Endothelial cell of umbilical vein (primary cell): Measurements from ENCODE around the gene ZMIZ1. TPM values are rescaled to one million over a fixed set of nuclear protein-coding genes. Genes with fewer than 3 reads are reported as not detected.
A peak's percentile ranks its signal among the peaks of the same experiment; 100 is the strongest.

ENCODE experiments used
- BruUV-seq: library from RNA; stranded (reverse); fragments of 400-500 nt; replicated peaks from 2 replicates; lab custom pipeline; 2021; lab: Mats Ljungman, UMichigan
- CTCF ChIA-PET: fragments of 300-600, 350-600 bp; sonication (Branson Sonifier 250); formaldehyde crosslinking; loops from one replicate; lab custom pipeline; 2021; ENCODE audit warnings: antibody characterized with exemption, inconsistent platforms; lab: Charles Lee
- POLR2A ChIA-PET: fragments of 300-600, 350-600 bp; sonication (Branson Sonifier 250); formaldehyde crosslinking; loops from one replicate; lab custom pipeline; 2021; ENCODE audit warnings: antibody characterized with exemption, inconsistent platforms; lab: Charles Lee
- DNase-seq: peaks from one replicate; pipeline ENCODE4 v3.0.0-alpha.2; 2011; ENCODE audit warnings: low read depth, low spot score
- FAIRE-seq: peaks from 2 replicates; lab custom pipeline; 2011; peaks lifted over from hg19 to GRCh38; lab: Jason Lieb, UNC
- H2AFZ ChIP-seq: 2 replicates; pipeline ENCODE4 v1.6.0; 2012; ENCODE audit warnings: low read depth, low read length, control low read depth, inconsistent platforms
- H3K27ac ChIP-seq: 2 replicates; pipeline ENCODE4 v1.5.1; 2011; ENCODE audit warnings: low read depth, mild to moderate bottlenecking, control low read depth, low read length, moderate library complexity; ENCODE audit not compliant: insufficient read depth
- H3K27me3 ChIP-seq, 2 experiments: 2 replicates each; pipeline versions ENCODE4 v1.6.0 to v1.6.1; 2011; ENCODE audit warnings: low read length in 2 of 2, mixed read lengths in 1 of 2; ENCODE audit not compliant: control insufficient read depth in 2 of 2, insufficient read depth in 2 of 2
- H3K36me3 ChIP-seq, 2 experiments: 2 replicates in 1 of 2; 3 replicates in 1 of 2; pipeline ENCODE4 v1.5.1; 2011; ENCODE audit warnings: low read length in 2 of 2, mild to moderate bottlenecking in 1 of 2, moderate library complexity in 1 of 2; ENCODE audit not compliant: control insufficient read depth in 2 of 2, insufficient read depth in 2 of 2; ENCODE audit errors: extremely low read depth in 1 of 2
- H3K4me1 ChIP-seq: 3 replicates; pipeline ENCODE4 v1.5.1; 2011; ENCODE audit warnings: mild to moderate bottlenecking, low read length; ENCODE audit not compliant: control insufficient read depth, insufficient read depth; ENCODE audit errors: extremely low read depth
- H3K4me2 ChIP-seq: 2 replicates; pipeline ENCODE4 v1.6.1; 2011; ENCODE audit warnings: low read length, control low read depth, mixed read lengths; ENCODE audit not compliant: insufficient read depth
- H3K4me3 ChIP-seq, 3 experiments: fragments of 200-600 bp in 1 of 3; sonication (generic), shearing (Covaris generic) in 1 of 3; replicated peaks in 1 of 3; 2 replicates each; pipeline ENCODE4 v1.5.1; 2011 to 2016; ENCODE audit warnings: control low read depth in 3 of 3, low read length in 3 of 3, mild to moderate bottlenecking in 2 of 3, inconsistent platforms in 1 of 3, low read depth in 1 of 3, moderate library complexity in 1 of 3; ENCODE audit not compliant: insufficient read depth in 1 of 3
- H3K79me2 ChIP-seq: 2 replicates; pipeline ENCODE4 v1.6.0; 2012; ENCODE audit warnings: low read length, inconsistent platforms; ENCODE audit not compliant: control insufficient read depth, insufficient read depth
- H3K9ac ChIP-seq: replicated peaks from 2 replicates; pipeline ENCODE3; 2011; ENCODE audit warnings: low read length, control low read depth; ENCODE audit not compliant: insufficient read depth; ENCODE audit errors: extremely low read depth
- H3K9me1 ChIP-seq: replicated peaks from 3 replicates; pipeline ENCODE4 v1.6.0; 2011; ENCODE audit warnings: mild to moderate bottlenecking, low read length; ENCODE audit not compliant: control insufficient read depth, insufficient read depth; ENCODE audit errors: extremely low read depth
- H3K9me3 ChIP-seq: replicated peaks from 2 replicates; pipeline ENCODE4 v1.5.1; 2012; ENCODE audit warnings: low read length, inconsistent platforms; ENCODE audit not compliant: control insufficient read depth, insufficient read depth
- H4K20me1 ChIP-seq: replicated peaks from 2 replicates; pipeline ENCODE3; 2011; ENCODE audit warnings: mild to moderate bottlenecking, low read length; ENCODE audit not compliant: control insufficient read depth, insufficient read depth; ENCODE audit errors: extremely low read depth
- EZH2 ChIP-seq: IDR thresholded peaks from 2 replicates; pipeline ENCODE4 v1.6.1; 2012; ENCODE audit warnings: borderline replicate concordance, low read depth, mild to moderate bottlenecking, moderate library complexity, low read length, inconsistent platforms; ENCODE audit not compliant: severe bottlenecking
- FOS ChIP-seq: IDR thresholded peaks from 2 replicates; pipeline ENCODE4 v1.6.1; 2011; ENCODE audit warnings: mild to moderate bottlenecking, low read length, moderate library complexity, borderline replicate concordance; ENCODE audit not compliant: insufficient read depth
- GATA2 ChIP-seq: IDR thresholded peaks from 2 replicates; pipeline ENCODE4 v1.7.0; 2011; ENCODE audit warnings: low read depth, mild to moderate bottlenecking, moderate library complexity, mixed read lengths, low read length; ENCODE audit not compliant: insufficient read length, insufficient read depth
- JUN ChIP-seq: IDR thresholded peaks from 2 replicates; pipeline ENCODE4 v1.6.1; 2011; ENCODE audit warnings: borderline replicate concordance, low read depth; ENCODE audit not compliant: insufficient read length, insufficient read depth
- MYC ChIP-seq: IDR thresholded peaks from one replicate; pipeline ENCODE4 v1.6.1; 2011; ENCODE audit warnings: mild to moderate bottlenecking, low read depth, low read length
- POLR2A ChIP-seq: IDR thresholded peaks from 2 replicates; pipeline ENCODE4 v1.6.1; 2012; ENCODE audit warnings: low read depth, mild to moderate bottlenecking, control low read depth, low read length
- POLR2AphosphoS5 ChIP-seq: IDR thresholded peaks from 2 replicates; pipeline ENCODE4 v1.6.1; 2012; ENCODE audit warnings: low read depth, mild to moderate bottlenecking, control low read depth, low read length, moderate library complexity; ENCODE audit not compliant: insufficient read depth
- dilution Hi-C: fragments of 300-500 bp; cut with MboI; formaldehyde crosslinking; loops from one replicate; pipeline ENCODE4 v1.15.0; 2019; ENCODE audit warnings: low sequenced_read_pairs; ENCODE audit not compliant: extremely low pct_ligation_motif_present
- intact Hi-C: fragments of 100-400 bp; cut with micrococcal nuclease; formaldehyde crosslinking; loops from one replicate; pipeline ENCODE4 v1.10.0; 2022
- polyA plus RNA-seq, 4 experiments: library from polyadenylated mRNA; depleted of rRNA in 3 of 4; stranded (reverse) in 3 of 4; unstranded in 1 of 4; fragments of >200 nt; gene quantifications; 2 replicates each; pipeline versions ENCODE4 v1.2.1 to v1.2.3, GENCODE V29; 2011 to 2012; ENCODE audit warnings: missing spikeins in 1 of 4
- total RNA-seq: library from RNA; stranded (reverse); gene quantifications from 2 replicates; pipeline ENCODE4 v1.2.3, GENCODE V29; 2021
- TF ChIP-seq, protein P1 (sequence below): IDR thresholded peaks from 2 replicates; pipeline ENCODE4 v1.6.1; 2011; ENCODE audit not compliant: insufficient read depth, insufficient read length
- TF ChIP-seq, protein P2 (sequence below), 2 donors: IDR thresholded peaks; 1 replicate in 1 of 2; 2 replicates in 1 of 2; pipeline ENCODE4 v1.5.1; 2011; ENCODE audit warnings: low read length in 2 of 2, mild to moderate bottlenecking in 2 of 2, moderate library complexity in 2 of 2, control low read depth in 1 of 2, inconsistent platforms in 1 of 2, low read depth in 1 of 2; ENCODE audit not compliant: insufficient read depth in 1 of 2; ENCODE audit errors: extremely low read depth in 1 of 2

ZMIZ1 gene
- total and polyA plus RNA-seq, 2 donors (not counting 3 experiments of a cell fraction or from before 2014, with no cell fraction given) = 12.5 to 46.7 TPM

DNA sequence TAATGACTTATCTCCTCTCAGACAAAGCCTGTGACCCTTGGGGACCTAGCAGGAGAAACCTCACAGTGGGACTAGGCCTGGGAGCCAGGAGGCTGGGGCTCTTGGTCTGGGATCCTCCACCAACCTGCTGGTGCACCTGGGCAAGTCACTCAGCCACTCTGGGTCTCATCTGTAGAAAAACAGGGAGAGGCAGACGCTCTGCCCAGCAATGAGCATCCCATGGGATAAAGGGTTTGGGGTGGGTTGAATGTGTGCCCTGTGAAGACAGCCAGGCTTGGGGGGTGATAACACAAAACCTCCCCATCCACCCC lies 81.6 kb downstream of the ZMIZ1 start:
- no peak overlapping the region for H3K4me2 ChIP-seq

More for the DNA sequence above, 81.6 kb downstream of the ZMIZ1 start:
- no peaks in the 10 kb centered on the region for H3K9me1 ChIP-seq
- dilution Hi-C loops (no loop called here), intact Hi-C loops (loop anchor here (2.0 kb wide), 3 partner anchors 22 to 82 kb away; partner anchors contain the start of gene ZMIZ1)
- peak overlapping the region; percentile 88 for H3K27ac ChIP-seq
- FAIRE-seq (no peak), DNase-seq (no peak)
- H3K79me2 ChIP-seq = peaks cover 6% of the 10 kb centered on the region
- no peak overlapping the region for H2AFZ ChIP-seq
- BruUV-seq = no TSS peak
- H4K20me1 ChIP-seq = no peaks in the 10 kb centered on the region
- CTCF ChIA-PET = interaction anchor here (0.7 to 1.2 kb wide), 3 partner anchors 9 to 21 kb away, joined by 3 to 5 read pairs (median 3); no protein-coding TSS in a partner anchor
- no peaks in the 10 kb centered on the region for H3K36me3 ChIP-seq
- TF ChIP-seq, protein P1, sequence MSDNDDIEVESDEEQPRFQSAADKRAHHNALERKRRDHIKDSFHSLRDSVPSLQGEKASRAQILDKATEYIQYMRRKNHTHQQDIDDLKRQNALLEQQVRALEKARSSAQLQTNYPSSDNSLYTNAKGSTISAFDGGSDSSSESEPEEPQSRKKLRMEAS = no peak
- TF ChIP-seq EZH2 = no peak
- no peak for TF ChIP-seq JUN
- TF ChIP-seq POLR2AphosphoS5 = no peak
- no peak for TF ChIP-seq GATA2
- TF ChIP-seq FOS = no peak
- TF ChIP-seq MYC = no peak
- TF ChIP-seq, protein P2, sequence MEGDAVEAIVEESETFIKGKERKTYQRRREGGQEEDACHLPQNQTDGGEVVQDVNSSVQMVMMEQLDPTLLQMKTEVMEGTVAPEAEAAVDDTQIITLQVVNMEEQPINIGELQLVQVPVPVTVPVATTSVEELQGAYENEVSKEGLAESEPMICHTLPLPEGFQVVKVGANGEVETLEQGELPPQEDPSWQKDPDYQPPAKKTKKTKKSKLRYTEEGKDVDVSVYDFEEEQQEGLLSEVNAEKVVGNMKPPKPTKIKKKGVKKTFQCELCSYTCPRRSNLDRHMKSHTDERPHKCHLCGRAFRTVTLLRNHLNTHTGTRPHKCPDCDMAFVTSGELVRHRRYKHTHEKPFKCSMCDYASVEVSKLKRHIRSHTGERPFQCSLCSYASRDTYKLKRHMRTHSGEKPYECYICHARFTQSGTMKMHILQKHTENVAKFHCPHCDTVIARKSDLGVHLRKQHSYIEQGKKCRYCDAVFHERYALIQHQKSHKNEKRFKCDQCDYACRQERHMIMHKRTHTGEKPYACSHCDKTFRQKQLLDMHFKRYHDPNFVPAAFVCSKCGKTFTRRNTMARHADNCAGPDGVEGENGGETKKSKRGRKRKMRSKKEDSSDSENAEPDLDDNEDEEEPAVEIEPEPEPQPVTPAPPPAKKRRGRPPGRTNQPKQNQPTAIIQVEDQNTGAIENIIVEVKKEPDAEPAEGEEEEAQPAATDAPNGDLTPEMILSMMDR (IDR thresholded peaks at IDR 0.05; ENCODE audit: extremely low read depth in 1 of 2, insufficient read depth in 1 of 2, low read depth in 1 of 2, low read length in 2 of 2) = no peak
- TF ChIP-seq POLR2A = no peak
- H3K9ac ChIP-seq = no peak overlapping the region
- no peaks in the 10 kb centered on the region for H3K27me3 ChIP-seq
- H3K4me1 ChIP-seq = peaks cover 84% of the 10 kb centered on the region
- POLR2A ChIA-PET = no interaction called here
- no peak overlapping the region for H3K4me3 ChIP-seq
- H3K9me3 ChIP-seq = no peaks in the 10 kb centered on the region
